ACHN (cell line): Measurements from ENCODE around the gene LGALS7B.
"Not testable (repeated sequence)": the region's sequence is repeated elsewhere in the genome, so short reads cannot be mapped to it uniquely, and the experiment has no call there.

ENCODE experiments used
- DNase-seq: peaks from one replicate; pipeline ENCODE4 v3.0.0-alpha.2; 2015
- in situ Hi-C: cut with HindIII; loops from 2 replicates; pipeline ENCODE4 v1.10.0; 2017; ENCODE audit warnings: low sequenced_read_pairs, low pct_ligation_motif_present, low pct_unique_long_range_greater_than_20kb

Gene LGALS7B

DNA sequence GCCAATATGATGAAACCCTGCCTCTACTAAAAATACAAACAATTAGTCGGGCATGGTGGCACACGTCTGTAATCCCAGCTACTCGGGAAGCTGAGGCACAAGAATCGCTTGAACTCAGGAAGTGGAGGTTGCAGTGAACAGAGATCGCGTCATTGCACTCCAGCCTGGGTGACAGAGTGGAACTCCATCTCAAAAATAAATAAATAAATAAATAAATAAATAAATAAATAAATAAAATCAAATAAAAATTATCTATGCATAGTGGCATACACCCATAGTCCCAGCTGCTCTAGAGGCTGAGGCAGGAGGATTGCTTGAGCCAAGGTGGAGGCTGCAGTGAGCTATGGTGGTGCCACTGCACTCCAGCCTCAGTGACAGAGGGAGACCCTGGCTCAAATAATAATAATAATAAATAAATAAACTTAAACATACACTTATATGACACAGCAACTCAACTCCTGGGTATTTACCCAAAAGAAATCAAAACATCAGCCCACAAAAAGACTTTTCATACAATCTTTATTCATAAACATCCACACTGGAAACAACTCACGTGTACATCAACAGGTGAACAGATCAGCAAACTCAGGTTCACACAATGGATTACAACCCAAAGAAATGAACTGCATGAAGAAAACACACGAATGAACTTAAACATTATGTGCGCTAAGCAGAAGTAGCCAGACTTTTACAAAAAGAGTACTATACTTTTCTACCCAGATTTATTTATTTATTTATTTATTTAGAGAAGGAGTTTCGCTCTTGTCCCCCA lies 22.5 kb upstream of the LGALS7B start:
- no peak for DNase-seq
- in situ Hi-C loops = no loop called here

GRCh38 chr19:38769635-38770211 lies 19.3 kb upstream of the LGALS7B start:
- in situ Hi-C loops = no loop called here
- DNase-seq = no peak

- in situ Hi-C loops, DNase-seq: not testable (repeated sequence)
These were observed 18.6 kb upstream of the LGALS7B start for GRCh38 chr19:38770228-38770948.

DNA sequence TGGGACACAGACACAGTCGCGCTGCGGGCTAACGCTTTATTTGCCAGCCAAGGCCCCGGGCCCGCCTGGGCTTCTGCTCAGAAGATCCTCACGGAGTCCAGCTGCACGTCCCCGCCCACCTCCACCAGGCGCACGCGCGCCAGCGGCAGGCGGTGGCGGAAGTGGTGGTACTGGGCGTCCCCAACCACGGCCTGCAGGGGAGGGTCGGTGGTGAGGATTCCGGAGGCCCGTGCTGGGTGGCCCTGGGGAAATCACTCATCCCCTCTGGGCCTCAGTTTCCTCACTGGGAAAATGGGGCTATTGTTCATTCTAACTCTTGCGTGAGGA lies 18.1 kb upstream of the LGALS7B start:
- in situ Hi-C loops = not testable (repeated sequence)

DNA sequence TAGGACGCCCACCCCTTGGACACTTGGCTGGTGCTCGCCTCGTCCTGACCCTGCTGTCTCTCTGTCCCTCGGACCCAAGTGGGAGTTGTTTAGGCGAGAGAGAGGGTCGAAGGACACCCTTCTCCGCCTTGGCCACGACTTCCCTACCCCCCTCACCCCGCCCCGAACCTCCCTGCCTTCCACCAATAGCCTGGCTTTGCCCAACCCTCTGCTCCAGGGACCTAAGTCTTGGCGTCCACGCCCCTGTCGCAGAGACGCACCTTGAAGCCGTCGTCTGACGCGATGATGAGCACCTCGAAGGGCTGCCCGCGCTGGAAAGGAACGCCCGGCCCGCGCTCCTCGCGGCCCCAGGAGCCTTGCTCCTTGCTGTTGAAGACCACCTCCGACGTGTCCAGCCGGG lies 17.4 kb upstream of the LGALS7B start:
- DNase-seq, in situ Hi-C loops: not testable (repeated sequence)

More for the DNA sequence above, 18.1 kb upstream of the LGALS7B start:
- DNase-seq = not testable (repeated sequence)

GRCh38 chr19:38773469-38774177 lies 15.4 kb upstream of the LGALS7B start, which contains the start of gene LGALS7:
Gene LGALS7, minus strand, starts transcription at chr19:38773517. Its CDS starts 25 bp downstream, at chr19:38773492.
- in situ Hi-C loops = no loop called here

DNA sequence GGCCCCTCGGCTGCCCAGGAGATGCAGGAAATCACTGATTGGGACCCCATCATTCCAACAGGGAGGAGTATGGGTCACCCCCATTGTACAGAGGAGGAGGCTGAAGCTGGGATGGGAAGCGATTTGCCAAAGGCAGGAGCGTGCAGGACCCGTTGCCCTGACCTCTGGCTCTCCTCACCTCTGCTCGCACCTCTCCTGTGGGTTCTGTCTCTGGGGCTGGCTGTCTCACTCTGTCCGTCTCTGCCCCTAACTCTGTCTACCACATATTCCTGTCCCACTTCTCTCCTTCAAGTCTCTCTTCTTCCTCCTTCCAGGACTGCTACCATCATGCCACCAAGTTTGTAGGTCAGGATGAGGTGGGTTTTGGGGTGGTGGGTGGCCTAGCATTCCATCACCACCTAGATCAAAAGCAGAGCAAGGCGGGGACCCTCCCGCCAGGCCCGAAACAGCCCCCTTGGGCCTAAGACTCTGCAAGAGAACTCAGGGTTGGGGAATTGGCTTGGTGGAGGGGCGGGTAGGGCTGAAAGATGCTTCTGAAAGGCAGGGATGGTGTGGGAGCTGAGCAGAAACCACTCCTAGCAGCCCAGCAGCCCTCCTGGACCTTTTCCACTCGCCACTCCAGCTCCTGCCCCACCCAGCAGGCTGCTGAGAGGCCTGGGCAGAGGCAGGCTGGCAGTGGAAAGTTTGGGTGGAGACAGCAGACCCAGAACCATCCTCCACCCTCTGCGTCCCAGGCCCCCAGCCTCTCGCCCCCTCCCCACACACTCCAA lies 14.6 kb upstream of the LGALS7B start:
- DNase-seq = no peak
- in situ Hi-C loops = no loop called here

More at GRCh38 chr19:38773469-38774177, 15.4 kb upstream of the LGALS7B start, which contains the start of gene LGALS7:
- DNase-seq = no peak

DNA sequence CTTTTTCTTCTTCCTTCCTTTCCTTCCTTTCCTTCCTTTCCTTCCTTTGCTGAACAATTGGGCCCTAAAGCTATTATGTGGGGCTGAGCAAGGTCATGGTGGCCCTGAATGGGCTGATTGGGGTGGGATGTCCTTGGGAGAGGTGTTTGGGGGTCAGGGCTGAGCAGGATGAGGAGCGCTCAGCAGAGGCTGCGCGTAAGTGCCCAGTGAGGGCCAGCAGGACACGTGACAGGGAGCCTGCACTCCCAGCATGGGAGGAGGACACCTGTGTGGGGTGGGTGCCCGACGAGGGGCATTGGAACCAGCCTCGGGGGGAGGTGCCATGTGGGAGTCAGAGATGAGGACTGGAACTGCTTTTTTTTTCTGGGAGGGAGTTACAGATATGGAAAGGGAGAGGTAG lies 10.3 kb upstream of the LGALS7B start:
- no peak for DNase-seq
- in situ Hi-C loops = no loop called here

DNA sequence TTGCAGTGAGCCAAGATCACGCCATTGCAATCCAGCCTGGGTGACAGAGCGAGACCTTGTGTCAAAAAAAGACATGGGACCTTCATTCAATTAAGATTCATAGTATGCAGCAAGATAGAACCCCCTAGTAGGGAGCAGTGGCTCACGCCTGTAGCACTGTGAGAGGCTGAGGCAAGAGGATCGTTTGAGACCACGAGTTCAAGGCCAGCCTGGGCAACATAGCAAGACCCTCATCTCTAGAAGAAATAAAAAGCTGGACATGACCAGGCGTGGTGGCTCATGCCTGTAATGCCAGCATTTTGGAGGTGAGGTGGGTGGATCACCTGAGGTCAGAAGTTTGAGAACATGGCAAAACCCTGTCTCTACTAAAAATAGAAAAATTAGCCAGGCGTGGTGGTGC lies 8.6 kb upstream of the LGALS7B start:
- no peak for DNase-seq
- in situ Hi-C loops = no loop called here

DNA sequence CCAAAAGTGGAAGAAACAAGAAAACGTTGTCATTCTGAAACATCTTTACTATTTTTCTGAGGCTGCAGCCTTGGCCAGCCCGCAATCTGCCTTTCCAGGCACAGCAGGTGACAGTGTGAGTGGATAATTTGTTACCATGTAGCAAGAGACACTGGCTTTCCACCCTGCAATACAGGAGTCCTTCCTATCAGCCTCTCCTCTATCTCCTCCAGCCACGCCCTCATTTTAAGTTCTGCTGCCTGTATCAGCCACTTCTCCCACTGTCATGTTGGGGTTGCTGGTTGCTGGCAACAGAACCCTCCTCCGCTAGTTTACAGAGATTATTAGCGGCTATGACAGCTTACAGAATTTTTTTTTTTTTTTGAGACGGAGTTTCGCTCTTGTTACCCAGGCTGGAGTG lies 7.9 kb upstream of the LGALS7B start:
- no peak for DNase-seq
- in situ Hi-C loops = no loop called here

DNA sequence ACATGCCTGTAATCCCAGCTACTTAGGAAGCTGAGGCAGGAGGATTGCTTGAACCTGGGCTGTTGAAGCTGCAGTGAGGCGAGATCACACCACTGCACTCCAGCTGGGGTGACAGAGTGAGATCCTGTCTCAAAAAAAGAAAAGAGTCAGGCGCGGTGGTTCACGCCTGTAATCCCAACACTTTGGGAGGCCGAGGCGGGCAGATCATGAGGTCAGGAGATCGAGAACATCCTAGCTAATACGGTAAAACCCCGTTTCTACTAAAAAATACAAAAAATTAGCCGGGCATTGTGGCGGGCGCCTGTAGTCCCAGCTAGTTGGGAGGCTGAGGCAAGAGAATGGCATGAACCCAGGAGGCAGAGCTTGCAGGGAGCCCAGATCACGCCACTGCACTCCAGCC lies 6.8 kb upstream of the LGALS7B start:
- in situ Hi-C loops, DNase-seq: not testable (repeated sequence)

DNA sequence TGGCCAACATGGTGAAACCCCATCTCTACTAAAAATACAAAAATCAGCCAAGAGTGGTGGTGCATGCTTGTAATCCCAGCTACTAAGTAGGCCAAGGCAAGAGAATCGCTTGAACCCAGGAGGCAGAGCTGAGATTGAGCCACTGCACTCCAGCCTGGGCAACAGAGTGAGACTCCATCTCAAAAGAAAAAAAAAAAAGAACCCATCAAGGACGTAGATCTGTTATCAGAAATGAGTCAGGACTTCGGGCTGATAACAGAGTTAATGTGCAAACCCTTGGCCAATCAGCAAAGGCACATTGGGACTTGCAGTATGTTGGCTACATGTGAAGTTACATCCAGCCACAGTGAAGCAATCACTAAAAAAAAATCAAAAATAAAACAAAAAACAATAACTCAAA lies 4.8 kb upstream of the LGALS7B start:
- no peak for DNase-seq
- in situ Hi-C loops = no loop called here

DNA sequence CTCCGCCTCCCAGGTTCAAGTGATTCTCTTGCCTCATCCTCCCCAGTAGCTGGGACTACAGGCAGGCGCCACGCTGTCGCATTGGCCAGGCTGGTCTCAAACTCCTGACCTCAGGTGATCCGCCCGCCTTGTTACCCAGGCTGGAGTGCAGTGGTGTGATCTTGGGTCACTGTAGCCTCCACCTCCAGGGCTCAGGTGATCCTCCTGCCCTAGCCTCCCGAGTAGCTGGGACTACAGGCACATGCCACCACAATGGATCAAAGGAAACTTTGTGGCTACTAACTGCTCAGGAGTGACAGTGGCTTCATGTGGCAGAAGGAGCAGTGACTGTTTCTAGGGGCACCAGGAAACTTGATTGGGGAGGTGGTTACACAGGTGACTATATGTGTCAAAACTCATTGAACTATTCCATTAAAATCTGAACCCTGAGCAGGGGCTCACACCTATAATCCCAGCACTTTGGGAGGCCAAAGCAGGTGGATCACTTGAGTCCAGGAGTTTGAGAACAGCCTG lies 3.8 kb upstream of the LGALS7B start:
- DNase-seq = no peak
- in situ Hi-C loops = no loop called here

GRCh38 chr19:38786061-38786460 lies 2.9 kb upstream of the LGALS7B start:
- not testable (repeated sequence) for DNase-seq

DNA sequence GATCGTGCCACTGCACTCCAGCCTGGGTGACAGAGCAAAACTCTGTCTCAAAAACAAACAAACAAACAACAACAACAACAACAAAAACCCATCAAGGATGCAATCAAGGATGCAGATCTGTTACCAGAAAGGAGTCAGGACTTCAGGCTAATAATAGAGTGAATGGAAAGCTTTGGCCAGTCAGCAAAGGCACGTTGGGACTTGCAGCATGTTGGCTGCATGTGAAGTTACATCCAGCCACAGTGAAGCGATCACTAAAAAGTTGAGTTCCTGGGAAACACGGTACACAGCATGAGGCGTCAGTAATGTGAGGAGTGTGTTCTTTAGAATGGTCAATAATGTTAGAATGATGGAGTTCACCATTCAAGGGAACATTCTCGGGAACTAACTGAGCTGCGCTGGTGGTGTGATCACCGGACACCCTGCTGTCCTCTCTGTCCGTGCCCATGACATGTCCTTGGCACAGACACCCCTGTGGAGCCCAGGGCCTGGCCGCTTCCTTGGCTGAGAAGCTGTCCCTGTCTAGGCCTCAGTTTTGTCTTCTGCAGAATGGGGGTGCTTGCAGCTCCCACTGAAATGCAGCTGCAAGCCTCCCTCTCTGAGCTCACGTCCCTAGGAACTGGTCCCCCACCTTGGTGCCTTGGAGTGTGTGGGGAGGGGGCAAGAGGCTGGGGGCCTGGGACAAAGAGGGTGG lies 2.3 kb upstream of the LGALS7B start:
- in situ Hi-C loops = no loop called here
- DNase-seq = no peak

More at GRCh38 chr19:38786061-38786460, 2.9 kb upstream of the LGALS7B start:
- in situ Hi-C loops = not testable (repeated sequence)

DNA sequence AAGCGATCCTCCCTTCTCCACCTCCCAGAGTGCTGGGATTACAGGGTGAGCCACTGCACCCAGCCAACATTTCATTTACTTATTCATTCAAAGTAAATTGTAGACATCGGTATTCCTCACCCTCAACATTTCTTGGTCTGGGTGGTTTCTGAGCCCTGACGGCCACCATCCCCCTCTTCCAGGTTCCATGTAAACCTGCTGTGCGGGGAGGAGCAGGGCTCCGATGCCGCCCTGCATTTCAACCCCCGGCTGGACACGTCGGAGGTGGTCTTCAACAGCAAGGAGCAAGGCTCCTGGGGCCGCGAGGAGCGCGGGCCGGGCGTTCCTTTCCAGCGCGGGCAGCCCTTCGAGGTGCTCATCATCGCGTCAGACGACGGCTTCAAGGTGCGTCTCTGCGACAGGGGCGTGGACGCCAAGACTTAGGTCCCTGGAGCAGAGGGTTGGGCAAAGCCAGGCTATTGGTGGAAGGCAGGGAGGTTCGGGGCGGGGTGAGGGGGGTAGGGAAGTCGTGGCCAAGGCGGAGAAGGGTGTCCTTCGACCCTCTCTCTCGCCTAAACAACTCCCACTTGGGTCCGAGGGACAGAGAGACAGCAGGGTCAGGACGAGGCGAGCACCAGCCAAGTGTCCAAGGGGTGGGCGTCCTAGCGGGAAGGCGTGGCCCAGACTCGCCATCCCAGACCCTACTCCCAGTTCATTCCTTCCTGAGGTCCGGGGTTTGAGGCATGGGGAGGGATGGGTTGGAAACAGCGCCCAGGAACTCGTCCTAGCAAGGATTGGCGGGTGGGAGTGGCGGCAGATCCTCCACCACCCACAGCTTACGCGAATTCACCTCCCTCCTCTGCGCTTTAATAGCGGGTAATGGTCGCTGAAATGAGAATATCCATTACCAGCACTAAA lies 1.8 kb downstream of the LGALS7B start:
- in situ Hi-C loops, DNase-seq: not testable (repeated sequence)
